Frontal cortex (tissue), 4 donors: ENCODE data around the gene WBP4. TPM values are rescaled to one million over a fixed set of nuclear protein-coding genes. Genes with fewer than 3 reads are reported as not detected.
"Not testable (repeated sequence)": the region's sequence is repeated elsewhere in the genome, so short reads cannot be mapped to it uniquely, and the experiment has no call there.

Experiments
- DNase-seq, 2 donors: peaks; one replicate each; pipeline ENCODE4 v3.0.0; 2012; ENCODE audit warnings: low spot score in 2 of 2
- FAIRE-seq: peaks from 2 replicates; lab custom pipeline; 2012; peaks lifted over from hg19 to GRCh38; lab: Jason Lieb, UNC
- total RNA-seq: library from RNA; depleted of rRNA; stranded (reverse); fragments of >200 nt; gene quantifications from one replicate; pipeline ENCODE4 v1.2.3, GENCODE V29; 2014
- donor health status: control.
- donor health status: control.
- donor health status: control.

The WBP4 gene
- 13.9 TPM for total RNA-seq

GRCh38 chr13:41061075-41061913, at the start of gene WBP4:
Gene WBP4 (plus strand): TSS chr13:41061509. CDS start chr13:41061674, 165 bp downstream.
- FAIRE-seq (no peak), DNase-seq (peak; percentile 77)

GRCh38 chr13:41012536-41012935, 48.8 kb upstream of the WBP4 start:
- FAIRE-seq: no peak
- DNase-seq: no peak

- DNase-seq: no peak
- no peak for FAIRE-seq
Observed at GRCh38 chr13:41013835-41014234, 47.5 kb upstream of the WBP4 start.

DNA sequence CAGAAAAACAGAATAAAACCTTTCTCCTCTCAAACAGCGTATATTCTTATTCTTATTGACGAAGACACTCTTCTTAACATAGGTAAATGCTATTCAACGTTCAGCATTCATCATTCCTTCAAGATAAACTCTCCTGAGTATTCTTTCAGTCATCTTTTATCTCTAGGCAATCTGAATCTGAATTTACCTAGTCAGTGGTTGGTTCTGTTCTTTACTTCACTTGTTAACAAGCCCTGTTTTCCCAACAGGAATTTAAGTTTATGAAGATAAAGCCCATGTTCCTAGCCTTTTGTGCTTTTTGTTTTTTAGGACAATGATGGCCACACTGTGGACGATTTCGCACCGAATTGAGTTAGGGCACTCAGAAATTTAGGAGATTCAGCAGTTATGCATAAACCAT, 45.4 kb upstream of the WBP4 start:
- FAIRE-seq (no peak), DNase-seq (no peak)

GRCh38 chr13:41017159-41017558, 44.1 kb upstream of the WBP4 start:
- DNase-seq (no peak), FAIRE-seq (no peak)

DNA sequence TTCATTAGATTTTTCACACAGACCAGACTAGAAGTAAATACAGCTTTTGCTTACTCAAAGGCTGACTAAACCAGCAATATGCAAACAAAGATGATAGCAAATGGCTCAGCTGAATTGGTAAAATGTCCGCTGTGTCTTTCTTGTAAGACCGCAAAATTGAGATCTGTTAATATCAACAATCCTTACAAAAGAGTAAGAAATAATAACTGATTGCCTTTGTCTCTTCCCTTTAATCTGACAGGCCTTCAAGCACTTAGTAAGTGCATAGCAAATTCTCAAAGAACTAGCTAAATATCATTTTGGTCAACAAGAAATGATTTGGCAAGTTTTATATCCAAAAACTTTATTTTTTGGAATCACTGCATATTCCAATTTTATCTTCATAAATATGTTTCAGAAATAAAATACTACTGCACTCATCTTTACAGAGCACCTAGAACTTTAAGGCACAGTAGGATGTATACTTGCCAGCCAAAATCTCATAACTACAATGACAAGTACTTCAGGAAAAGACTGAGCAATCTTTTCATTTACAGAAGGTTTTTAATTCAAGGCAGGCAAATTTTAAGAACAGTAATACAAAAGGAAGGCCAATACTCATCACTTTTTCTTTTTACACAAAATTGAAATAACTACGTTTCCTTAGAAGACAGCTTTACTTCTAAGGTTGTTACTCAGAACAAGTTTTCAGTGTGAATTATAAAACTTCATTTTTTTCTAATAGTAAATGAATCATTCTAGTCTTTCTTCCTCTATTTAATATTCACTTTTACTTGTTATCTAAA, 43.3 kb upstream of the WBP4 start:
- FAIRE-seq (no peak), DNase-seq (no peak)

DNA sequence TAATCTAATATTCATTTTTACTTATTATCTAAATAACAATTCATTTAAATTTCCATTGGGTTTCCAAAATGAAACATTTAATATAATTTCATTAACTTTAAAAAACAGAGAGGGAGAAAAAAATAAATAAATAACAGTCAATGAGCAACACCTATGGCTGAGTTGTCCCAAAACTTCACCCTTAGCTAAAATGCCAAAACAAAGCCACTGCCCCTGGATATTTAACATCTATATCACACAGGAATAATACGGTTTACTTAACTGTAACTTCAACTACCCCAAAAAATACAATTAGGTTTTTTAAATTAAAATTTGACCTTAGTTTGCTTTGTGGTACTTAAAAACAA, 42.7 kb upstream of the WBP4 start:
- DNase-seq (no peak), FAIRE-seq (peak; percentile 58)

- FAIRE-seq (no peak), DNase-seq (no peak)
Observed at GRCh38 chr13:41019011-41019487, 42.3 kb upstream of the WBP4 start, which contains the start of gene ELF1. Gene ELF1 (minus strand): TSS chr13:41019316. CDS start chr13:40982054, 37,262 bp downstream.

DNA sequence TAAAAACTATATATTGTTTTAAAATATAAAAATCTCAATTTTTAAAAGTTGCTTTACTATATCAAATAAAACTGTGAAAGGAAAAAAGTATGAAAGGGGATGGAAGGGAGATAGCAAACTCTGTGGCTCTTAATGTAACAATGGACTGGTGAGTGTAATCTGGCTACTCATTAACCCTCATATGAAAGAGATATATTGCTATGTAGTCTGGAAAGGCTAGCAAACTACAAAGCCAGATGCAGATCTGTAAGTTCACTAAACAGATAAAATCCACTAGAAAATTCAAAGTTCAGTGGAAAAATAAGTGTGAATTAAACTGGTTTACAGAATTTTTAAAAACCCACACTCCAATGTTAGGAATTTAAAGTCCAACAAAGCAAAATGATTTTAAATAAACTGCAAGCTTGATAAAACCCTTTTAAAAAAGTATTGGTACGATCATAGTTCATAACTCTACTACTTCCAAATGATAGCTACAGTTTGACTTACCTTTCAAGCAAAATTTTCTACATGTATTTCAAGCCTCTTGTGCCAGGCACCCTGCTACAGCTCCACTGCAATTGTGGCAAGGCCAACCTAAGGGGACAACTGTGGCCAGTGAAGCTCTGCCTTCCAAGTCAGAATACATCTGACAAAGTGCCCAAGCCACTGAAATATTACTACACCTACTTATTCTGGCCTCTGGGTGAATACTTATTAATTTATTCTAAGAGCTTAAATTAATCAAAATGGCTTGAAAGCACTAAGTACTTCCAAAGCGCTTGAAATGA, 41.5 kb upstream of the WBP4 start:
- FAIRE-seq: no peak

GRCh38 chr13:41025518-41025917, 35.8 kb upstream of the WBP4 start:
- DNase-seq (no peak), FAIRE-seq (no peak)

More for the DNA sequence above, 41.5 kb upstream of the WBP4 start:
- no peak for DNase-seq

GRCh38 chr13:41026788-41027187, 34.5 kb upstream of the WBP4 start:
- no peak for FAIRE-seq
- no peak for DNase-seq

DNA sequence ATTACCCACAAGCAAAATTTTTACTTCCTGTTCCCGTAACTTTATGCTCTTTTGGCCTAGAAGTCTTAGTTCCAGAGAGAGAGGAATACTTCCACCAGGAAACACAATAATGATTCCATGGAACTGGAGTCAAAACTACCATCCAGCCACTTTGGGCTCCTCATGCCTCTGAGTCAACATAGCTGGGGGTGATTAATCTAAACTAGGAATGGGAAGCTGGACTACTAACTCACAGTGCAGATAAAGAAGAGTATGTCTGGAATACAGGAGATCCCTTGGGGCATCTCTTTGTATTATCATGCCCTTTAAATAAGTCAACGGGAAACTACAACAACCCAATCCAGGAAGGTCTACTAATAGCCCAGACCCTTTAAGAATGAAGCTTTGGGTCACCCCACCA, 33.3 kb upstream of the WBP4 start:
- DNase-seq (no peak), FAIRE-seq (no peak)

- DNase-seq (no peak), FAIRE-seq (no peak)
Observed at GRCh38 chr13:41029629-41030028, 31.7 kb upstream of the WBP4 start.

DNA sequence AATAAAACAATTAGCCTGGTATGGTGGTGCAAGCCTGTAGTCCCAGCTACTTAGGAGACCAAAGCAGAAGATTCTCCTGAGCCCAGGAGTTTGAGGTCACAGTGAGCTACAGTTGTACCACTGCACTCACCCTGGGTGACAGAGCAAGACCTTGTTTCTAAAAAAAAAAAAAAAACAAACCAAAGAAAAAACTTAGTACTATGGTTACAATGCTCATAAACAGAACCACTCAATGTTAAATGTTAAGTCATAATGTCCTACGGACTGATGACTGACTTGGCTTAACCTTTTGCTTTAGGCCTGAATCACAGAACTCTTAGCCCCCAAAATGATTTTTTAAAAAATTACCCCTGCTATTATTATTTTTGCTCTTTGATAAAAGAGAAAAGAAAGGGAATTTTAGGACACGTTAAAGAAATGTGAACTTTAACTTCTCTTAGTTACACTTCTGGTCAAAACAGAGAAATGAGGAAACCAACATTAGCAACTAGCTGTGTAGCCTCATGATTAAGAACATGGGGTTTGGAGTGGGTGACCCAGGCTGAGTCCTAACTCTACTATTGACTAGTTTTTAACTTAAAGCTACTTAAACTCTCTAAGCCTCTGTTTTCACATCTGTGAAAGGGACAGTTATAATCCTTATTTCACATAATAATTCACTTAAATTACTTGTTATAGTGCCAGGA, 28.5 kb upstream of the WBP4 start:
- DNase-seq (no peak), FAIRE-seq (no peak)

DNA sequence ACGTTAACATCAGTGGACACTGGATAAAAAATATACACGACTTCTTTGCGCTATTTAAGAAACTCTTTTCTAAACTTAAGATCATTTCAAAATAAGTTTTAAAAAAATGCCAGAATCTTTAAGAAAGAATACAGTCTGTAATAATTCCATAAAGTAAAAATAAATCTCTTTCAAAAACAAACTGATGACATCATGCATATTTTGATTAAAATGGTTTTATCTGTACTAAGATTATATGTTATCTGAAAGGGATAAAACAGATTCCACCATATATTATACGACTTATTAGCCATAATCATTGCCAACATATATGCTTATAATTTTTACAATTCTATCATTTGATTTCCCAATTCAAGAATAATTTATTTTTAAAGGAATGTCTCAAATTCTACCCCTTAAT, 26.9 kb upstream of the WBP4 start:
- DNase-seq (no peak), FAIRE-seq (peak; percentile 28)

DNA sequence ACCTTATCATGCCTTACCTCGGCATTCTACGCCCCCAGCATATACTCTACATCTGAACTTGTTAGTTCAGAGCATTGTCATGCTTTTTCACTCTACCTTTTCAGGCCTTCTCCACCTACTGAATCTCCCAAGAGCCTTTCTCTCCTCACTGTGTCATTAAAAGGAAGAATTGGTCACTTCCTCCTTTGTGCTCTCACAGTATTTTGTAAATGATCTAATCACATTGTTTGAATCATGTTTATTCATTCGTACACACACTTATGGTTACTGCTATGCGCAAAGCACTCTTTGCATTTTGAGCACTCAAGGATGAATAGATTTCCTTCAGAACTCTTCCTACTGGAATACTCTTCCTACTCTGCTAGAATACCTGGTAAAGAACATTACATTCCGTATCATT, 26.4 kb upstream of the WBP4 start:
- DNase-seq: no peak
- FAIRE-seq: no peak

DNA sequence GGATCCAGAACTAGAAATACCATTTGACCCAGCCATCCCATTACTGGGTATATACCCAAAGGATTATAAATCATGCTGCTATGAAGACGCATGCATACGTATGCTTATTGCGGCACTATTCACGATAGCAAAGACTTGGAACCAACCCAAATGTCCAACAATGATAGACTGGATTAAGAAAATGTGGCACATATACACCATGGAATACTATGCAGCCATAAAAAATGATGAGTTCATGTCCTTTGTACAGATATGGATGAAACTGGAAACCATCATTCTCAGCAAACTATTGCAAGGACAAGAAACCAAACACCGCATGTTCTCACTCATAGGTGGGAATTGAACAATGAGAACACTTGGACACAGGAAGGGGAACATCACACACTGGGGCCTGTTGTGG, 24.8 kb upstream of the WBP4 start:
- FAIRE-seq, DNase-seq: not testable (repeated sequence)

DNA sequence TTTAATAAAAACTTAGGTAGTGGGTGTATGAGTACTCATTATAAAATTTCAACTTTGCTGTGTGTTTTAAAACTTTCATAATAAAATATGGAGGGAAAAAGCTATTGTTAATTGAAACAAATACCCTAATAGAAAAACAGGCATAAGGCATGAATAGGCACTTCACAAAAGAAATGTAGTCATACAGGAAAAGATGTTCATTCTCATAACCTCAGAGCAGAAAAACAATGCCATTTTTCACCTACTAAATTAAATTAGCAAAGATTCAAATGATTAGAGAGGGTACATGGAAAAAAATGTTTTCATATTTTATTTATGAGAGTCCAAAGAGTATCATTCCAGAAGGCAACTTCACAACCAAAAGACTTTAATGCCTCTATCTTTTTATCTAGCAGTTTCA, 21.6 kb upstream of the WBP4 start:
- DNase-seq: no peak
- no peak for FAIRE-seq

- FAIRE-seq (no peak), DNase-seq (no peak)
Observed at GRCh38 chr13:41040584-41041334, 20.6 kb upstream of the WBP4 start.
